GM12892 (cell line): Measurements from ENCODE around the gene SLC39A10.

Experiments
- POLR2A ChIP-seq: IDR thresholded peaks from 2 replicates; pipeline ENCODE4 v1.6.1; 2011; ENCODE audit warnings: low read depth, low read length, control low read depth
- POLR2AphosphoS5 ChIP-seq: IDR thresholded peaks from 2 replicates; pipeline ENCODE4 v1.6.1; 2011; ENCODE audit warnings: low read depth, low read length, control low read depth

- TF ChIP-seq POLR2AphosphoS5, result no peak
- no peak for TF ChIP-seq POLR2A
Measured at GRCh38 chr2:195682077-195682476, 25.1 kb downstream of the SLC39A10 start.
